Prostate gland (tissue), 2 donors: ENCODE data around the gene CTTNBP2NL. TPM values are rescaled to one million over a fixed set of nuclear protein-coding genes. Genes with fewer than 3 reads are reported as not detected.

Experiments used
- DNase-seq: peaks from one replicate; pipeline ENCODE4 v3.0.0-alpha.2; 2019; ENCODE audit warnings: low spot score
- H3K27ac ChIP-seq, 2 donors: fragments of 200-600 bp; sonication (generic); 2 replicates each; pipeline ENCODE4 v1.5.1; 2017 to 2019
- H3K27me3 ChIP-seq: fragments of 200-600 bp; sonication (generic); replicated peaks from 2 replicates; pipeline ENCODE4 v1.5.1; 2019; ENCODE audit not compliant: insufficient read depth
- H3K36me3 ChIP-seq, 2 donors: fragments of 200-600 bp; sonication (generic); 1 replicate in 1 of 2; 2 replicates in 1 of 2; pipeline versions ENCODE4 v1.5.1 to v1.8.1; 2017 to 2019
- H3K4me1 ChIP-seq: fragments of 200-600 bp; sonication (generic); replicated peaks from 2 replicates; pipeline ENCODE4 v1.5.1; 2019
- H3K4me3 ChIP-seq, 2 donors: fragments of 200-600 bp; sonication (generic); 2 replicates each; pipeline ENCODE4 v1.5.1; 2017 to 2019
- H3K9me3 ChIP-seq: fragments of 200-600 bp; sonication (generic); 2 replicates; pipeline ENCODE4 v1.5.1; 2017
- POLR2A ChIP-seq: fragments of 450-650 bp; IDR thresholded peaks from one replicate; pipeline ENCODE4 v1.6.1; 2016; ENCODE audit warnings: antibody characterized with exemption, mild to moderate bottlenecking
- POLR2AphosphoS5 ChIP-seq: sonication (generic); formaldehyde crosslinking; IDR thresholded peaks from one replicate; pipeline ENCODE4 v1.6.1; 2017; ENCODE audit warnings: antibody characterized with exemption
- WGBS: methylation state at CpG from one replicate; pipeline ENCODE4 v1.1.5; 2018; 5-methylcytosine and 5-hydroxymethylcytosine counted together
- intact Hi-C: fragments of 100-400 bp; cut with DNase I; formaldehyde crosslinking; loops from one replicate; pipeline ENCODE4 v1.14.2; 2022
- total RNA-seq, 2 donors: library from RNA; depleted of rRNA; stranded (reverse); fragments of >200 nt; gene quantifications; one replicate each; pipeline ENCODE4 v1.1.0, GENCODE V29; 2016
- TF ChIP-seq, protein P1 (sequence below), 4 experiments: fragments of 200-600 bp in 2 of 4; fragments of 450-650 bp in 2 of 4; sonication (generic) in 2 of 4; IDR thresholded peaks; 1 replicate in 3 of 4; 2 replicates in 1 of 4; pipeline ENCODE4 v1.5.1; 2016 to 2019; ENCODE audit warnings: antibody characterized with exemption in 4 of 4, mild to moderate bottlenecking in 2 of 4, moderate library complexity in 2 of 4

The CTTNBP2NL gene
- total RNA-seq, 2 donors from 2014 or later: 10.6 to 15.2 TPM

DNA sequence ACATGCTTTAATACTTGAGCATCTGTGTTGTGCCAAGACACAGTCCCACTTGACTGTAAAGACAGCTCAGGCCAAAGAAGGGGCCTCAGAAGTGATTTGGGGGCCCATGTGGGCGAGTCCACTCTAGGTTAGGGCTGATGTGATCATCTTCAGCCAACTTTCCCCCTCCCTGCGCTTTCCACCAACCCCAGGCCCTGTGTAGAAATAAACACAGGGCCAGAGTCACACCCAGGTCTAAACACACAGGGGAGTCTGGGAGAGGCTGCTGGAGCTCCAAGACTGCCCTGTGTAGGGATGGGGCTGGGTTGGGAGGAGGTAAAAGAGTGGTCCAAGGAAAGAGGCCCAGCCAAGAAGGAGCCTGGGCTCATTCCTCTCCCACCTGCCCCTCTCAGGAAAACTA, 110.3 kb downstream of the CTTNBP2NL start:
- no peak for DNase-seq
- Histone ChIP-seq H3K36me3 (no peaks in the 10 kb centered on the region), H3K27ac (no peak overlapping the region), H3K4me1 (no peaks in the 10 kb centered on the region), H3K27me3 (no peaks in the 10 kb centered on the region), H3K9me3 (no peaks in the 10 kb centered on the region), H3K4me3 (no peak overlapping the region)
- intact Hi-C loops: loop anchor here (10.0 kb wide), 1 partner anchor 168 kb away; the partner anchor contains the start of gene MOV10
- 91% methylated on average over 2 of the region's 2 CpGs for whole genome bisulfite sequencing
- no peak for TF ChIP-seq POLR2AphosphoS5
- TF ChIP-seq, protein P1, sequence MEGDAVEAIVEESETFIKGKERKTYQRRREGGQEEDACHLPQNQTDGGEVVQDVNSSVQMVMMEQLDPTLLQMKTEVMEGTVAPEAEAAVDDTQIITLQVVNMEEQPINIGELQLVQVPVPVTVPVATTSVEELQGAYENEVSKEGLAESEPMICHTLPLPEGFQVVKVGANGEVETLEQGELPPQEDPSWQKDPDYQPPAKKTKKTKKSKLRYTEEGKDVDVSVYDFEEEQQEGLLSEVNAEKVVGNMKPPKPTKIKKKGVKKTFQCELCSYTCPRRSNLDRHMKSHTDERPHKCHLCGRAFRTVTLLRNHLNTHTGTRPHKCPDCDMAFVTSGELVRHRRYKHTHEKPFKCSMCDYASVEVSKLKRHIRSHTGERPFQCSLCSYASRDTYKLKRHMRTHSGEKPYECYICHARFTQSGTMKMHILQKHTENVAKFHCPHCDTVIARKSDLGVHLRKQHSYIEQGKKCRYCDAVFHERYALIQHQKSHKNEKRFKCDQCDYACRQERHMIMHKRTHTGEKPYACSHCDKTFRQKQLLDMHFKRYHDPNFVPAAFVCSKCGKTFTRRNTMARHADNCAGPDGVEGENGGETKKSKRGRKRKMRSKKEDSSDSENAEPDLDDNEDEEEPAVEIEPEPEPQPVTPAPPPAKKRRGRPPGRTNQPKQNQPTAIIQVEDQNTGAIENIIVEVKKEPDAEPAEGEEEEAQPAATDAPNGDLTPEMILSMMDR (IDR thresholded peaks at IDR 0.05): no peak
- no peak for TF ChIP-seq POLR2A

- no peaks in the 10 kb centered on the region for H3K9me3 ChIP-seq
- H3K4me1 ChIP-seq: no peaks in the 10 kb centered on the region
- no peaks in the 10 kb centered on the region for H3K36me3 ChIP-seq
- intact Hi-C loops: loop anchor here (10.0 kb wide), 1 partner anchor 168 kb away; the partner anchor contains the start of gene MOV10
- DNase-seq: no peak
- TF ChIP-seq POLR2AphosphoS5: no peak
- TF ChIP-seq, protein P1 (IDR thresholded peaks at IDR 0.05): no peak
- no peak for TF ChIP-seq POLR2A
- WGBS: 93% methylated on average over 8 of the region's 8 CpGs
- H3K4me3 ChIP-seq: no peak overlapping the region
- no peaks in the 10 kb centered on the region for H3K27me3 ChIP-seq
- no peak overlapping the region for H3K27ac ChIP-seq
Observed at GRCh38 chr1:112506731-112507130, 110.7 kb downstream of the CTTNBP2NL start.

GRCh38 chr1:112507336-112507735, 111.3 kb downstream of the CTTNBP2NL start:
- no peaks in the 10 kb centered on the region for H3K9me3 ChIP-seq
- intact Hi-C loops: loop anchor here (10.0 kb wide), 1 partner anchor 167 kb away; the partner anchor contains the start of gene MOV10
- H3K4me3 ChIP-seq: no peak overlapping the region
- H3K27ac ChIP-seq: no peak overlapping the region
- no peaks in the 10 kb centered on the region for H3K36me3 ChIP-seq
- TF ChIP-seq POLR2A: no peak
- no peak for TF ChIP-seq POLR2AphosphoS5
- TF ChIP-seq, protein P1 (IDR thresholded peaks at IDR 0.05): no peak
- no peaks in the 10 kb centered on the region for H3K4me1 ChIP-seq
- DNase-seq: no peak
- WGBS: 86% methylated on average over 9 of the region's 9 CpGs
- no peaks in the 10 kb centered on the region for H3K27me3 ChIP-seq

- no peak overlapping the region for H3K27ac ChIP-seq
- 2% methylated on average over 15 of the region's 15 CpGs for WGBS
Observed at GRCh38 chr1:112507921-112508277, 111.9 kb downstream of the CTTNBP2NL start.

More at GRCh38 chr1:112507921-112508277, 111.9 kb downstream of the CTTNBP2NL start:
- Histone ChIP-seq H3K36me3 (no peaks in the 10 kb centered on the region), H3K4me3 (peak overlapping the region; percentile 29 to 45), H3K9me3 (no peaks in the 10 kb centered on the region), H3K27me3 (no peaks in the 10 kb centered on the region), H3K4me1 (no peaks in the 10 kb centered on the region)
- TF ChIP-seq, protein P1 (IDR thresholded peaks at IDR 0.05): no peak
- no peak for TF ChIP-seq POLR2AphosphoS5
- TF ChIP-seq POLR2A: no peak
- intact Hi-C loops: loop anchor here (10.0 kb wide), 1 partner anchor 167 kb away; the partner anchor contains the start of gene MOV10
- DNase-seq: no peak
